Dedifferentiated amniotic fluid mesenchymal stem cell (primary cell): ENCODE data around the gene STON2.
"Not testable (repeated sequence)": the region's sequence is repeated elsewhere in the genome, so short reads cannot be mapped to it uniquely, and the experiment has no call there.

Source experiments
- DNase-seq: peaks from one replicate; pipeline ENCODE4 v3.0.0-alpha.2; 2016; ENCODE audit errors: extremely low spot score

The STON2 gene

DNA sequence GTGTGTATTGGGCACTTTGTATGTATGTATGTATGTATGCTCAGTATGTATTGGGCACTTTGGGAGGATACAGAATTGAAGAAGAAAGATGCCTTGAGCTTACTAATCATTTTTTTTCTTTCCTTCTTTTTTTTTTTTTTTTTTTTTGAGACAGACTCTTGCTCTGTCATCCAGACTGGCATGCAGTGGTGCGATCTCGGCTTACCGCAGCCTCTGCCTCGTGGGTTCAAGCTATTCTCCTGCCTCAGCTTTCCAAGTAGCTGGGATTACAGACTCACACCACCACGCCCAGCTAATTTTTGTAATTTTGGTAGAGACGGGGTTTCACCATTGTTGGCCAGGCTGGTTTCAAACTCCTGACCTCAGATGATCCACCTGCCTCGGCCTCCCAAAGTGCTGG is 176.3 kb downstream of the STON2 start:
- not testable (repeated sequence) for DNase-seq

GRCh38 chr14:81222691-81223090 is 177.4 kb downstream of the STON2 start:
- DNase-seq, result no peak

DNA sequence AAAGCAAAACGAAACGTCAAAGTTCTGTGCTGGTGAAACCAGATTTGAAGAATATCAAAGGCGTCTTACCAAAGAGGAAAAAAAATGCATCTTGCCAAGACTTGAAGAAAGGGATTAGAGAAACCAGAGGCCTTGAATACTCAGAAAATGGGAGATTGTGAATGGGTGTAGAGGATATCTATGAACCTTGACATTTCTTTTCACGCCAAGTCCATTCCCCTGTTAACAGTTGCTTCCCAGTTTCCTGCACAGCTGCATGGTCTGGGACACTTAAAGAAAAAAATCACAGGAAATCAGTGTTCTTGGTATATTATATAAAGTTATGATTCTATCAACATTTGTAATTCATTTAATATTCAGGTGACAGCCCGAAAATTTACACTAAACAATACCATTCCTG is 178.0 kb downstream of the STON2 start:
- no peak for DNase-seq

DNA sequence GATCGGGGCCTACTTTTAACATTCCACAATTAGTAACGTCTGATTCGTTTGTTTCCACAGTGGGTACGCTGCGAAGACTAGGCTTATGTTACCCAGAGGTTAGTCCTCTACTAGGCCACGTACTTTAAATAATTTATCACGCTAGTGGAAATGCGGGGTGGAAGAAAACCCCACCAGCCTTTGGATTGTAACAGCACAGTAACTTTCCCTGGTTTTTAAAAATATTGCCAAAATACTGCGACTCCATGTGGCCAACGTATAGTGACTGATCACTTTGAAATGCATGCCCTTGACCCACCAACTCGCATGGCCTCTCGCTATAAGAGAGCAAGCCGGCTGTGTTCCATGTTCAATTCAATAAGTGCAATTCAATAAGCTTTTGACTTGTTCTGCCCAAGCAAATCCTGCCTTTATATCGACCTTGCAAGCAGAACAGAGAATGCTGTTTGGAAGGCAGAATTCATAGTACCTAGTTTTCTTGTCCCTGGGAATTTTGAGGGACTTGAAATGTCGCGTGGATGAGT is 178.5 kb downstream of the STON2 start:
- DNase-seq, result no peak

- DNase-seq, result peak; percentile 95
Observed at GRCh38 chr14:81220830-81221578, 179.1 kb downstream of the STON2 start, which contains the start of gene GTF2A1. TSS of gene GTF2A1 (minus strand) at chr14:81220959. CDS start at chr14:81220518, 441 bp downstream.

GRCh38 chr14:81220580-81220829 is 179.6 kb downstream of the STON2 start:
- no peak for DNase-seq

DNA sequence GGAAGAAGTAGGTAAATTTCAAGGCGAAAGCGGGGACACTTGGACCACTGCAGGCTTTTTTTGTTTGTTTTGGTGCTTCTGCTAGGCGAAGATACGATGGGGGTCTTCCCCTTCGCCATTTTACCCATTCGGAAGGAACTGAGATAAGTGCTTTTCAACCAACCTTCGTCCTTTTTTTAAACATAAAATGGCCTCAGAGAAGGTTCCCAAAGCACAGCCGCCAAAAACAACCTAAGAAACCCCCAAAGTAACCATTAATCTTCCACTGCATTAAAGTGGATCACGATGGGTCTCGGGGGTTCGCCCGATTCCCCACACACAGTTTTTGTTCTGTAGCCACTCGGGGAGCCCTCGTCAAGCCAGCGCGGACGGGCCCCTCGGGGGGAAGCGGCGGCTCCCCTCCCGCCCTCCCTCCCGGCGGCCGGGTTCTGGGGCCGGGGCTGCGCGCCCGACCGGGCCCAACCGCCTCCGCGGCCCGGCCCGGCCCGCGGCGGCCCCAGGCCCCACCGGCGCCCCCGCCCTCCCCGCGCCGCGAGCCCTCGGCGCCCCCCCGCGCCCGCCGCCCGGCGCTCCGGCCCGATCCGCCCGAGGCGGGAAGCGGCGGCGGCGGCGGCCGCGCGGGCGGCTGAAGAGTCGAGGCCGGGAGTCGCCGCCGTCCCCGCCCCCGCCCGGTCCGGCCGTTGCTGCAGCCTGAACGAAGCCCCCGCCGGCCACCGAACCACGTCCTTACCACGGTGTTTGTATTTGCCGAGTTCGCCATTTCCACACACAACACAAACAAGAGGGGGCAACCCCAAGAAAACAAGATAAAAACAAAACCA is 180.2 kb downstream of the STON2 start:
- no peak for DNase-seq

- peak; percentile 98 for DNase-seq
Observed at GRCh38 chr14:81219210-81219758, 180.8 kb downstream of the STON2 start.

- DNase-seq, result no peak
Observed at GRCh38 chr14:81211844-81212243, 188.3 kb downstream of the STON2 start.
